Fibroblast of mammary gland (primary cell): ENCODE measurements around the gene FAN1.

Experiments used
- DNase-seq: peaks from one replicate; pipeline ENCODE4 v3.0.0-alpha.2; 2010; ENCODE audit warnings: low read depth
- H3K4me3 ChIP-seq: 2 replicates; pipeline ENCODE4 v1.5.1; 2011; ENCODE audit warnings: low read depth, mild to moderate bottlenecking, low read length, moderate library complexity; ENCODE audit not compliant: control insufficient read depth
- TF ChIP-seq, protein P1 (sequence below): conservative IDR thresholded peaks from 2 replicates; pipeline ENCODE4 v1.5.1; 2011; ENCODE audit warnings: low read depth, low read length, inconsistent platforms; ENCODE audit not compliant: control insufficient read depth, insufficient read depth

The FAN1 gene

DNA sequence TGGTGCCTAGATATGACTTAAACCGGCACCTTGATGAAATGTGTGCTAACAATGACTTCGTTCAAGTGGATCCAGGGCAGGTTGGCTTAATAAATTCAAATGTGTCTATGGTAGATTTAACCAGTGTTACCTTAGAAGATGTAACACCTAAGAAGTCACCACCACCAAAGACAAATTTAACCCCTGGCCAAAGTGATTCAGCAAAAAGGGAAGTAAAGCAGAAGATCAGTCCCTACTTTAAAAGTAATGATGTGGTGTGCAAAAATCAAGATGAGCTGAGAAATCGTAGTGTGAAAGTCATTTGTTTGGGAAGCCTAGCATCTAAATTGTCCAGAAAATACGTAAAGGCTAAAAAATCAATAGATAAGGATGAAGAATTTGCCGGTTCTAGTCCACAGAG is 1.1 kb downstream of the FAN1 start:
- TF ChIP-seq, protein P1, sequence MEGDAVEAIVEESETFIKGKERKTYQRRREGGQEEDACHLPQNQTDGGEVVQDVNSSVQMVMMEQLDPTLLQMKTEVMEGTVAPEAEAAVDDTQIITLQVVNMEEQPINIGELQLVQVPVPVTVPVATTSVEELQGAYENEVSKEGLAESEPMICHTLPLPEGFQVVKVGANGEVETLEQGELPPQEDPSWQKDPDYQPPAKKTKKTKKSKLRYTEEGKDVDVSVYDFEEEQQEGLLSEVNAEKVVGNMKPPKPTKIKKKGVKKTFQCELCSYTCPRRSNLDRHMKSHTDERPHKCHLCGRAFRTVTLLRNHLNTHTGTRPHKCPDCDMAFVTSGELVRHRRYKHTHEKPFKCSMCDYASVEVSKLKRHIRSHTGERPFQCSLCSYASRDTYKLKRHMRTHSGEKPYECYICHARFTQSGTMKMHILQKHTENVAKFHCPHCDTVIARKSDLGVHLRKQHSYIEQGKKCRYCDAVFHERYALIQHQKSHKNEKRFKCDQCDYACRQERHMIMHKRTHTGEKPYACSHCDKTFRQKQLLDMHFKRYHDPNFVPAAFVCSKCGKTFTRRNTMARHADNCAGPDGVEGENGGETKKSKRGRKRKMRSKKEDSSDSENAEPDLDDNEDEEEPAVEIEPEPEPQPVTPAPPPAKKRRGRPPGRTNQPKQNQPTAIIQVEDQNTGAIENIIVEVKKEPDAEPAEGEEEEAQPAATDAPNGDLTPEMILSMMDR: no peak
- H3K4me3 ChIP-seq: no peak overlapping the region
- DNase-seq: no peak

DNA sequence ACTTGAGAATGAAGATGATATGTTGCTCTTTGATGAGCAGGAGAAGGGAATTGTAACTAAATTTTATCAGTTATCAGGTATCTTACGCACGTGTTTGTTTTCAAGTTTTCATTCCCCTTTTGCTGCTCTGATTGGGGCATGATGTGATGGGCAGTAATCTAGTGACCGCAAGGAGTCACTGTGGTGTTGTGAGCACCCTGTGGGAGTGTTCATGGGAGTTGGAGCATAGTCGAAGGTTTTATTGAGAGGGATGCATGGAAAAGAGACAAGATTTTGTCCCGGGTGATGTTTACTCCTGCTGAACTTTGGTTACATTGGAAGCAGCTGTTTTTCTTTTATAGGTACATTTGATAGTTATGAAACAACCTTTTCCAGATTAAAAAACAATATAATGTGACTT is 2.1 kb downstream of the FAN1 start:
- no peak for DNase-seq

DNA sequence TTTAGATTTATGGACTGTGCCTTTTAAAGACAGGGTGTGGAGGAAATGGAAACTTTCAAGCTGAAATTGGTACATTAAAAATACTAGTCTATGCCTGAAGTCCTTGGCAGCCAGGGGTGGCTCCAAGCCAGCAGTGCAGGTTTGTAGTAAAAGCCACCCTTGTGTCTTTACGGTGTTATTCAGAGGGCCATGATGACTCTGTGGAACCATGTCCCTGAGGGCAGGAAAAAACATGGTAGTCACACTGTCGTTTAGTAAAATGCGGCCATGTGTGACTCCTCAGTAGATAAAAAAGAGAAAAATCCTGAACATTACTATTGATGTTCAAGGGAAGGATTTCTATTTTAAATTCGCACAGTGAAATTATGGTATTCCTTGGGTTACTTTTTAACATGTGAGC is 2.7 kb downstream of the FAN1 start:
- DNase-seq: no peak
- TF ChIP-seq, protein P1: no peak
- H3K4me3 ChIP-seq: no peak overlapping the region

More for the DNA sequence above, 2.1 kb downstream of the FAN1 start:
- no peak overlapping the region for H3K4me3 ChIP-seq
- TF ChIP-seq, protein P1: peak; percentile 6

DNA sequence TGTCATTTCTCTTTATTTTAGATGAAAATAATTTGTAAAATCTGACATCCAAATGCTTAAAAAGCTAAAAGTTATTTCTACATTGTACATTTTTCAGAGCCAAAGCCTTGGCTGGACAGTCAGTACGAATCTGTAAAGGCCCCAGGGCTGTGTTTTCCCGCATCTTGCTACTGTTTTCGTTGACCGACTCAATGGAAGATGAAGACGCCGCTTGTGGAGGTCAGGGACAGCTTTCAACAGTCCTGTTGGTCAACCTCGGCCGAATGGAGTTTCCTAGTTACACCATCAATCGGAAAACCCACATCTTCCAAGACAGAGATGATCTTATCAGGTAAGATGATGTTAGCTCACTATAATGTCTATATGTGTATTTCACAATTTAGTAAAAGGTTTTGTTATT is 10.0 kb downstream of the FAN1 start:
- DNase-seq: no peak
- H3K4me3 ChIP-seq: no peak overlapping the region
- TF ChIP-seq, protein P1: no peak

DNA sequence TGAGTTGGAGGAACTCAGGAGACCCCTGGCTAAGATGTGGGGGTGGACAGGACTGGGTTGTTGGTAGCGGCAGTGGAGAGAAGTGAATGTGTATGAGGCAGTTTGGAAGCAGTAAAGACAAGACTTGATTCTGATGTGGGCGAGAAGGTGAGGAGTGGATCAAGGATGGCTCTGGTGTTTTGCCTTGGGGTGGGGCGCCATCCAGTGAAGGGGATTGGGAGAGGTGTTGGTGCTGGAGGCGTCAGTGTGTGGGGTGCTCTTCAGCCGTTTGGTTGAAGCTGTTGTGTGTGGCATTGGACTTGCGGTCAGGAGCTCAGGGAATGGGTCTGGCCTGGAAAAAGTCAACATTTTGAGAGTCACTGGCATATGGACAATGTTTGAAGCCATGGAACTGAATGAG is 13.3 kb downstream of the FAN1 start:
- TF ChIP-seq, protein P1: no peak
- H3K4me3 ChIP-seq: no peak overlapping the region
- no peak for DNase-seq

DNA sequence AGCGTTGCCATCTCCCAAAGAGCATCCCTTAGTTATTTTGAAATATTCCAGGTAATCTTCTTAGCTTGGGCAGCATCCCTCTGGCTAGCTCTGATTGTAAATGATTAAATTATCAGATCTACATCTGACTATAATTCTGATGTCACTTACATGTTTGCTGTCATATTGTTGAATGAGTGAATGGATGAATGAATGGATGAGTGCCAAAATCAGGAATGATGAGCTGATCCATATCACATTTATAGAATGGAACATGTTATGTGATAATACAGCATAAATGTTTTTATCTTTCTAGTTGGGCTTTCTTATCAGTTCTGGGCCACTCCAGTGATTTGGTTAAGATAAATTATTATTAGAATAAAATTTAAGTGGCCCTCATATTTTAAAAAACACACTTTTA is 14.0 kb downstream of the FAN1 start:
- TF ChIP-seq, protein P1: no peak
- H3K4me3 ChIP-seq: no peak overlapping the region
- no peak for DNase-seq

DNA sequence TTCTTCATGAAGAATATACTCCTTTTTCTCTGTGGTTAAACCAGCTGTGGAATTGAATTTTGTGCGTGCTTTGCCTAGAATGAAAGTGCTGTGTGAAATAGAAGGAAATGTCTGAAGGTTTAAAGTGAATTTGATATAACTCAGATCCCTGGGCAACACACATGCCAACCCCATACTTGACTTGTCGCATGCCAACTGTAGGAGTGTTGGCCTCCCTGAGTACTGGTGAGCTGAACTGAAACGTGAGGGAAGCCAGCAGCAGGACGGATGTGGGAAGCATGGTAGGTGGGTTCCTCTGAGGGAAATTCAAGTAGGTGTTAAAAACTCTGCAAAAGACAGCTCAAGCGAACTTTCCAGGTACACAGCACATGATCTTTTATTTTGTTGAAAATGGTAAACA is 14.7 kb downstream of the FAN1 start:
- no peak overlapping the region for H3K4me3 ChIP-seq
- TF ChIP-seq, protein P1: no peak
- DNase-seq: no peak
